ENCODE results near the gene IFNGR2. TPM values are rescaled to one million over a fixed set of nuclear protein-coding genes. Genes with fewer than 3 reads are reported as not detected.

IFNGR2 gene
- total and polyA plus RNA-seq, 2 of the 8 experiments (the other 6 are each of a cell fraction or from before 2014, with no cell fraction given), result 36.0 to 46.4 TPM

DNA sequence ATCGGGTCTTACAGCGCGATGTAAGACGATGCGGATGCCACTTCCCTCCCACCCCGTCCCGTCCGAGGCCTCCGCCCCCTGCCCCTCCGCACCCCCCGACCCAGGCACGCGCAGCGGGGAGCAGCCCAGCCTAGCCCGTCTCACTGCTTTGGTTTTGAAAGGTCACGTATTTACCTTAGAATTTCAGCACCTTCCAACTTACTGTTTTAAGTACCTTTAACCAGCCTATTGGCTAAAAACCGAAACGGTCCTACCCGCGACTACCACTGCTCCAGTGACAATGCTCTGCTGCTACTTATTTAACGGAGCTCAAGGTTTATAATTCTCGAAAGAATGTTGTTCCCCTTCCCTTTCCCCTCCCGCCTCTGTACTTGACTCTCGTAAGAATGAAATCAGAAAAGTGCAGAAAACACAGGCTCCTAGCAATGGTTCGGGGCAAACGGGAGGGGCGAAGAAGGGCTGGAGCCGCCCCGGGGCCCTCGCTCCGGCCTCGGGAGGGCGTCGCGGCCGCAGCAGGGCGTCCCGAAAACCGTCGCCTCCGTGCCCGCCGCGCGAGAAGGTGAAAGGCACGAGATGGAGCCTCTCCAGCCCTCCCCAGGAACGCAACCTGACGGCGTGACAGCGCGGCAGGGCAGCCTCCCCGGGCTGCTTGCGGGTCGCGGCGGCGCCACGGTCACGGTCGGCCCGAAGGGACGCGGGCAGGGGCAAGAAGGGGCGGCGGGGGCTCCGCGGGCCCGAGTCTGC is 75.9 kb downstream of the IFNGR2 start (continued):
- TF ChIP-seq JUND (IDR thresholded peaks at IDR 0.05; ENCODE audit: low read length) (no peak), SP4 (IDR thresholded peaks at IDR 0.05; ENCODE audit: low read length) (no peak), NANOG (IDR thresholded peaks at IDR 0.05; ENCODE audit: insufficient read depth, low read depth, low read length, poor library complexity, severe bottlenecking) (no peak), BCL11A (IDR thresholded peaks at IDR 0.05; ENCODE audit: low read depth in 2 of 2, low read length in 2 of 2) (no peak), RBBP5 (IDR thresholded peaks at IDR 0.05; ENCODE audit: borderline replicate concordance, low read depth, low read length) (peak; percentile 17; the same call in 1 of the 2 replicates), RFX5 (IDR thresholded peaks at IDR 0.05; ENCODE audit: borderline replicate concordance, low read depth, low read length) (no peak), EGR1 (IDR thresholded peaks at IDR 0.05; ENCODE audit: borderline replicate concordance, low read depth, low read length) (no peak), CHD2 (IDR thresholded peaks at IDR 0.05; ENCODE audit: low read length) (no peak)
